GM21786 (cell line): ENCODE data around the gene MRPL16.

Experiments used
- ATAC-seq: cut with Tn5 transposase; IDR thresholded peaks from one replicate; pipeline ENCODE4 v1.9.1; 2021; ENCODE audit not compliant: unreplicated experiment

MRPL16 gene

GRCh38 chr11:59771605-59772004 is 39.0 kb downstream of the MRPL16 start:
- no peak for ATAC-seq

- no peak for ATAC-seq
Measured at GRCh38 chr11:59770869-59771268, 39.7 kb downstream of the MRPL16 start.

GRCh38 chr11:59770319-59770718 is 40.3 kb downstream of the MRPL16 start:
- no peak for ATAC-seq

- ATAC-seq: no peak
Measured at GRCh38 chr11:59769828-59770227, 40.8 kb downstream of the MRPL16 start.

GRCh38 chr11:59769111-59769510 is 41.5 kb downstream of the MRPL16 start:
- no peak for ATAC-seq

- no peak for ATAC-seq
Measured at GRCh38 chr11:59767225-59767611, 43.4 kb downstream of the MRPL16 start.

GRCh38 chr11:59766542-59767224 is 43.9 kb downstream of the MRPL16 start:
- no peak for ATAC-seq

- ATAC-seq: no peak
Measured at GRCh38 chr11:59765068-59765735, 45.4 kb downstream of the MRPL16 start.

GRCh38 chr11:59761993-59762392 is 48.6 kb downstream of the MRPL16 start:
- no peak for ATAC-seq

- ATAC-seq: no peak
Measured at GRCh38 chr11:59760771-59761170, 49.8 kb downstream of the MRPL16 start.

- ATAC-seq: no peak
Measured at GRCh38 chr11:59759900-59760299, 50.7 kb downstream of the MRPL16 start.

GRCh38 chr11:59758401-59759037 is 52.1 kb downstream of the MRPL16 start:
- no peak for ATAC-seq

GRCh38 chr11:59756845-59757244 is 53.7 kb downstream of the MRPL16 start:
- ATAC-seq: no peak

- no peak for ATAC-seq
Measured at GRCh38 chr11:59756558-59756840, 54.1 kb downstream of the MRPL16 start.
